A549 treated with AZD9567 at 1 μM for 4 hours (cell line): ENCODE measurements around the gene OR2J2. TPM values are rescaled to one million over a fixed set of nuclear protein-coding genes. Genes with fewer than 3 reads are reported as not detected.

Experiments used
- total RNA-seq: library from RNA; stranded (reverse); fragments of 200-300 nt; extraction: Qiagen RNA extraction; gene quantifications from 5 replicates; pipeline ENCODE4 v1.2.3, GENCODE V29; 2022; ENCODE audit not compliant: insufficient read depth

OR2J2 gene
- not detected in 5 replicates for total RNA-seq

DNA sequence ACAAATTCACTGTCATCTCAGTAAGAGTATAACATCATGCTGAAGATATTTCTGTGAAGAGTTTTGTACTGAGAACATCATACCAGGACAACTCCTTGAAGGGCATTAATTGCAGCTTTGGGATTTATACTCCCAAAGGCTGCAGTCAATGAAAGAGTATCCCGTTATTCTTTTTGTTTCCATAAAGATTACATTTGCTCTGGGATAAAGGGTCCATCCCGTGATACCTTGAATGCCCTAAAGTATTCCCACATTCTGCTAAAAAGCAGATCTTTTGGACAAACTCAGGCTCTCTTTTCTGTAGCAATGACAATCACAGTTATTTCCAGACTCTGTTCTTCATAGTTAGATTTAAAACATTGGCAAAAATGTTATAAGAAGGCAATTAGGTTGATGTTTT is at the start of gene OR2J2:
OR2J2 (plus strand) TSS at position 301 of the 400 bp plus-strand sequence. CDS start 2,729 bp downstream, outside the sequence.

Other genes starting within 250 kb of the OR2J2 start
- 34.8 to 47.7 TPM (median 45.0 TPM) in 5 replicates for gene TRIM27, start 246.9 kb upstream of the OR2J2 start, total RNA-seq
- 0.15 to 0.25 TPM (median 0.19 TPM) in 4 of 5 replicates, not detected in the other for gene ZNF311, start 165.6 kb upstream of the OR2J2 start, total RNA-seq
- not detected in 5 replicates for gene OR2W1, start 125.7 kb upstream of the OR2J2 start, total RNA-seq
- not detected in 5 replicates for gene OR2B3, start 83.6 kb upstream of the OR2J2 start, total RNA-seq
- not detected in 5 replicates for gene OR2J1, start 71.4 kb upstream of the OR2J2 start, total RNA-seq
- gene OR2J3, start 62.8 kb upstream of the OR2J2 start, total RNA-seq, result not detected in 5 replicates
- not detected in 5 replicates for gene OR14J1, start 130.8 kb downstream of the OR2J2 start, total RNA-seq
- gene OR5V1, start 198.0 kb downstream of the OR2J2 start, total RNA-seq, result not detected in 5 replicates
- gene OR12D3, start 204.4 kb downstream of the OR2J2 start, total RNA-seq, result not detected in 5 replicates
- gene OR12D2, start 224.7 kb downstream of the OR2J2 start, total RNA-seq, result not detected in 5 replicates
- not detected in 5 replicates for gene OR12D1, start 244.0 kb downstream of the OR2J2 start, total RNA-seq